PC-3 (cell line): Measurements from ENCODE around the gene SMNDC1. TPM values are rescaled to one million over a fixed set of nuclear protein-coding genes. Genes with fewer than 3 reads are reported as not detected.
A peak's percentile ranks its signal among the peaks of the same experiment; 100 is the strongest.

Experiments
- ATAC-seq: fragments of 200-7000 bp; cut with Tn5 transposase; 2 replicates; pipeline ENCODE4 v1.9.1; 2020; ENCODE audit warnings: mild to moderate bottlenecking, moderate library complexity
- BruUV-seq: library from RNA; stranded (reverse); fragments of 400-500 nt; replicated peaks from 2 replicates; lab custom pipeline; 2021; lab: Mats Ljungman, UMichigan
- CTCF ChIA-PET: fragments of 300-600 bp; sonication (Branson Sonifier 250); formaldehyde crosslinking; loops from one replicate; lab custom pipeline; 2022; ENCODE audit warnings: antibody characterized with exemption; lab: Charles Lee
- POLR2A ChIA-PET: fragments of 300-600 bp; sonication (Branson Sonifier 250); formaldehyde crosslinking; loops from one replicate; lab custom pipeline; 2022; ENCODE audit warnings: antibody characterized with exemption; ENCODE audit not compliant: unreplicated experiment; lab: Charles Lee
- DNase-seq: peaks from one replicate; pipeline ENCODE4 v3.0.0-alpha.2; 2015
- H2AFZ ChIP-seq: fragments of 300-600 bp; sonication (generic); 2 replicates; pipeline ENCODE4 v1.6.0; 2016; ENCODE audit warnings: antibody characterized with exemption, low read length
- H3F3A ChIP-seq: fragments of 300-600 bp; sonication (generic); one replicate; pipeline ENCODE4 v1.6.0; 2017; ENCODE audit warnings: antibody characterized with exemption, low read length, control low read depth, mild to moderate bottlenecking; ENCODE audit not compliant: unreplicated experiment
- H3K27ac ChIP-seq: fragments of 300-600 bp; sonication (generic); 2 replicates; pipeline ENCODE4 v1.5.1; 2016; ENCODE audit warnings: mild to moderate bottlenecking, low read length
- H3K27me3 ChIP-seq: fragments of 300-600 bp; sonication (generic); 2 replicates; pipeline ENCODE4 v1.6.1; 2016; ENCODE audit warnings: low read length, mixed read lengths
- H3K36me3 ChIP-seq: fragments of 300-600 bp; sonication (generic); 2 replicates; pipeline ENCODE4 v1.6.1; 2016; ENCODE audit warnings: low read depth, mixed run types, low read length, mixed read lengths
- H3K4me1 ChIP-seq: fragments of 300-600 bp; sonication (generic); 2 replicates; pipeline ENCODE4 v1.5.1; 2016; ENCODE audit warnings: low read length; ENCODE audit not compliant: insufficient read depth
- H3K4me2 ChIP-seq: fragments of 300-600 bp; sonication (generic); 2 replicates; pipeline ENCODE4 v1.6.0; 2016; ENCODE audit warnings: low read length
- H3K4me3 ChIP-seq: fragments of 300-600 bp; sonication (generic); 2 replicates; pipeline ENCODE4 v1.5.1; 2016; ENCODE audit warnings: mild to moderate bottlenecking, low read length, mixed read lengths
- H3K79me2 ChIP-seq: fragments of 300-600 bp; sonication (generic); 2 replicates; pipeline ENCODE4 v1.6.1; 2017; ENCODE audit warnings: low read length, mixed read lengths
- H3K9ac ChIP-seq: fragments of 300-600 bp; sonication (generic); 2 replicates; pipeline ENCODE4 v1.6.0; 2016; ENCODE audit warnings: mild to moderate bottlenecking, low read length
- H3K9me2 ChIP-seq: fragments of 300-600 bp; sonication (generic); replicated peaks from 2 replicates; pipeline ENCODE4 v1.6.1; 2016; ENCODE audit warnings: mixed run types, low read length, mixed read lengths
- H3K9me3 ChIP-seq: fragments of 300-600 bp; sonication (generic); 2 replicates; pipeline ENCODE4 v1.6.1; 2016; ENCODE audit warnings: low read length, mixed read lengths
- H4K20me1 ChIP-seq: fragments of 300-600 bp; sonication (generic); 2 replicates; pipeline ENCODE4 v1.6.1; 2016; ENCODE audit warnings: low read length, mixed read lengths
- CTCF ChIP-seq: fragments of 300-600 bp; sonication (generic); conservative IDR thresholded peaks from 2 replicates; pipeline ENCODE4 v1.5.1; 2017; ENCODE audit warnings: antibody characterized with exemption, low read depth, mild to moderate bottlenecking, low read length
- EZH2 ChIP-seq: fragments of 300-600 bp; sonication (generic); IDR thresholded peaks from one replicate; pipeline ENCODE4 v1.6.1; 2017; ENCODE audit warnings: antibody characterized with exemption, mild to moderate bottlenecking, low read length; ENCODE audit not compliant: unreplicated experiment
- EZH2phosphoT487 ChIP-seq: fragments of 300-600 bp; sonication (generic); IDR thresholded peaks from 2 replicates; pipeline ENCODE4 v1.6.1; 2018; ENCODE audit warnings: mild to moderate bottlenecking, antibody characterized with exemption, low read length, borderline replicate concordance
- intact Hi-C: fragments of 100-400 bp; cut with micrococcal nuclease; formaldehyde crosslinking; loops from 2 replicates; pipeline ENCODE4 v1.9.0; 2023
- total RNA-seq: library from RNA; depleted of rRNA; stranded (reverse); fragments of >200 nt; gene quantifications from 2 replicates; pipeline ENCODE4 v1.2.3, GENCODE V29; 2014

Gene SMNDC1
- total RNA-seq, 1 experiment from 2014 or later, result 16.3 TPM

DNA sequence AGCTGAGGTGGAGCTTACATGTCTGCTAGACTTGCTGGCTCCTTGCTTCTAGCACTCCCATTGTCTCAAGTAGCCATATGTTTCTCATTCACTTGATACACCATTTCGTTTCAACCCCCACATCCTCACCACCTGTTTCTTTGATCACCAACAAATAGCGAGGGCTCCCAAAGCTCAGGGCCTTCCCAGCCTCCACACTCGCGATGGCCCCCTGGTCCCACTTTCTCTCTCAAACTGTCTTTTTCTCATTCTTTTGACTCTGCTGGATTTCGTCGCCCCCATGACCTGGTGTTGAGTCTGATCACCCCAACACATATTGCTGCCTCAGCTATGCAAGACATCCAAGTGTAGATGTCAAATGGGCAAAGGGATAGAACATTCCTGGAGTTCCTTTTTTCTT lies 26.0 kb upstream of the SMNDC1 start:
- no peak overlapping the region for H3K9ac ChIP-seq
- ChIA-PET POLR2A (no interaction called here), CTCF (no interaction called here)
- no TSS peak for BruUV-seq
- no peak overlapping the region for H3K4me2 ChIP-seq
- peaks cover 29% of the 10 kb centered on the region for H3K4me1 ChIP-seq
- TF ChIP-seq EZH2phosphoT487, result no peak
- TF ChIP-seq CTCF, result no peak
- TF ChIP-seq EZH2, result no peak
- no peak overlapping the region for H2AFZ ChIP-seq
- intact Hi-C loops, result no loop called here
- H3K4me3 ChIP-seq, result no peak overlapping the region
- no peaks in the 10 kb centered on the region for H4K20me1 ChIP-seq
- no peak overlapping the region for H3K27ac ChIP-seq
- no peaks in the 10 kb centered on the region for H3K79me2 ChIP-seq
- DNase-seq (no peak), ATAC-seq (no peak)
- peaks cover 13% of the 10 kb centered on the region for H3F3A ChIP-seq
- H3K9me2 ChIP-seq, result no peaks in the 10 kb centered on the region
- peaks cover 4% of the 10 kb centered on the region; the same call in 1 of the 2 replicates for H3K9me3 ChIP-seq
- H3K27me3 ChIP-seq, result no peaks in the 10 kb centered on the region
- H3K36me3 ChIP-seq, result no peaks in the 10 kb centered on the region

GRCh38 chr10:110327262-110327914 lies 22.7 kb upstream of the SMNDC1 start:
- Histone ChIP-seq H4K20me1 (no peaks in the 10 kb centered on the region), H3K79me2 (no peaks in the 10 kb centered on the region), H3K36me3 (no peaks in the 10 kb centered on the region), H3F3A (peaks cover 13% of the 10 kb centered on the region), H3K27me3 (no peaks in the 10 kb centered on the region), H3K9me2 (no peaks in the 10 kb centered on the region), H3K4me3 (peak overlapping the region; percentile 38; the same call in 1 of the 2 replicates), H3K9me3 (peaks cover 4% of the 10 kb centered on the region; the same call in 1 of the 2 replicates), H3K27ac (peak overlapping the region; percentile 99), H3K4me1 (peaks cover 48% of the 10 kb centered on the region), H3K9ac (peak overlapping the region; percentile 69), H3K4me2 (peak overlapping the region; percentile 68), H2AFZ (no peak overlapping the region)
- ChIA-PET CTCF (no interaction called here), POLR2A (no interaction called here)
- intact Hi-C loops, result no loop called here
- BruUV-seq, result no TSS peak
- DNase-seq (peak; percentile 63), ATAC-seq (peak; percentile 16)
- TF ChIP-seq EZH2 (no peak), CTCF (no peak), EZH2phosphoT487 (no peak)
